DOHH2 (cell line): Measurements from ENCODE around the gene MOB1A.

Experiments used
- EZH2phosphoT487 ChIP-seq: fragments of 200-600 bp; sonication (generic); IDR thresholded peaks from 2 replicates; pipeline ENCODE4 v1.6.1; 2017; ENCODE audit warnings: borderline replicate concordance, mild to moderate bottlenecking, antibody characterized with exemption, low read length, moderate library complexity, mixed read lengths
- TF ChIP-seq, protein P1 (sequence below): fragments of 200-600 bp; sonication (generic); IDR thresholded peaks from one replicate; pipeline ENCODE4 v1.5.1; 2014; ENCODE audit warnings: antibody characterized with exemption, mild to moderate bottlenecking, low read depth, low read length; ENCODE audit not compliant: poor library complexity, severe bottlenecking

DNA sequence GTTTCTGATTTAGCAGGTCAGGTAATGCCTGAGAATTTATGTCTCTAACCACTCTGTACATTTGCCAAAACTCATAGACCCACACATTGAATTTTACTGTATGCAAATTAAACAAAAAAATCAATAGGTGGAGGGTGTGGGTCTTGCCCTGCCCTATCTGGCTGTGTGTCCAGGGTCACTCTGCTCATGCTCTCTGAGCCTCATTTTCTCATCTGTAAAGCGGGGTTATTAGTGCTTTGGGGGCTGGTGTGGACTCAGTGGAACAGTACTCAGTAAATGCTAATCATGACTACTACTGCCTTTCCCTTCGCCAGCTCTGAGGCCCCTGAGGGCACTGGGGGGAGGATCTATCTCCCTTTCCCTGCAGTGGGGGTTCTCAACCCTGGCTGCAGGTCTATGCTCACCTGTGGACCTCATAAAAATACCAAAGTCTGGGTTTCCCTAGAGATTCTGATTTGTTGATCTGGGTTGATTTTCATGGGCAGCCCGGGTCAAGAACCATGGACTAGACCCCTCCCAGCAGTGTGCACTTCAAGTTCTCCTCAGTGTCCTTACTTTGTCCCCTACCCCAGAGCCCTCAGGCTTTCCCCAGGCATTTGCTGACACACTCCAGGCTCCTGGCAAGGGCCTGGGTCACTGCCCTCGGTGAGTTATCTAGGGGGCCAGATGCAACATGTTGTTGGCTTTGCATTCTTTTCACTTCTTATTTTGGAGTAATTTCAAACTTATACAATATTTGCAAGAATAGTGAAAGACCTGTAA lies 47.2 kb upstream of the MOB1A start:
- TF ChIP-seq, protein P1, sequence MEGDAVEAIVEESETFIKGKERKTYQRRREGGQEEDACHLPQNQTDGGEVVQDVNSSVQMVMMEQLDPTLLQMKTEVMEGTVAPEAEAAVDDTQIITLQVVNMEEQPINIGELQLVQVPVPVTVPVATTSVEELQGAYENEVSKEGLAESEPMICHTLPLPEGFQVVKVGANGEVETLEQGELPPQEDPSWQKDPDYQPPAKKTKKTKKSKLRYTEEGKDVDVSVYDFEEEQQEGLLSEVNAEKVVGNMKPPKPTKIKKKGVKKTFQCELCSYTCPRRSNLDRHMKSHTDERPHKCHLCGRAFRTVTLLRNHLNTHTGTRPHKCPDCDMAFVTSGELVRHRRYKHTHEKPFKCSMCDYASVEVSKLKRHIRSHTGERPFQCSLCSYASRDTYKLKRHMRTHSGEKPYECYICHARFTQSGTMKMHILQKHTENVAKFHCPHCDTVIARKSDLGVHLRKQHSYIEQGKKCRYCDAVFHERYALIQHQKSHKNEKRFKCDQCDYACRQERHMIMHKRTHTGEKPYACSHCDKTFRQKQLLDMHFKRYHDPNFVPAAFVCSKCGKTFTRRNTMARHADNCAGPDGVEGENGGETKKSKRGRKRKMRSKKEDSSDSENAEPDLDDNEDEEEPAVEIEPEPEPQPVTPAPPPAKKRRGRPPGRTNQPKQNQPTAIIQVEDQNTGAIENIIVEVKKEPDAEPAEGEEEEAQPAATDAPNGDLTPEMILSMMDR, result no peak
- no peak for TF ChIP-seq EZH2phosphoT487
